ENCODE data around the gene DUOXA1.
A peak's percentile ranks its signal among the peaks of the same experiment; 100 is the strongest.

The DUOXA1 gene

GRCh38 chr15:45132844-45133560 is 3.3 kb upstream of the DUOXA1 start:
- no peak overlapping the region for H3K4me3 ChIP-seq (ENCODE audit: low read depth, low read length)
- DNase-seq (ENCODE audit: low read depth) = no peak

GRCh38 chr15:45131510-45131909 is 1.8 kb upstream of the DUOXA1 start:
- DNase-seq (ENCODE audit: low read depth) = no peak

More at GRCh38 chr15:45132844-45133560, 3.3 kb upstream of the DUOXA1 start:
- TF ChIP-seq, protein P1, sequence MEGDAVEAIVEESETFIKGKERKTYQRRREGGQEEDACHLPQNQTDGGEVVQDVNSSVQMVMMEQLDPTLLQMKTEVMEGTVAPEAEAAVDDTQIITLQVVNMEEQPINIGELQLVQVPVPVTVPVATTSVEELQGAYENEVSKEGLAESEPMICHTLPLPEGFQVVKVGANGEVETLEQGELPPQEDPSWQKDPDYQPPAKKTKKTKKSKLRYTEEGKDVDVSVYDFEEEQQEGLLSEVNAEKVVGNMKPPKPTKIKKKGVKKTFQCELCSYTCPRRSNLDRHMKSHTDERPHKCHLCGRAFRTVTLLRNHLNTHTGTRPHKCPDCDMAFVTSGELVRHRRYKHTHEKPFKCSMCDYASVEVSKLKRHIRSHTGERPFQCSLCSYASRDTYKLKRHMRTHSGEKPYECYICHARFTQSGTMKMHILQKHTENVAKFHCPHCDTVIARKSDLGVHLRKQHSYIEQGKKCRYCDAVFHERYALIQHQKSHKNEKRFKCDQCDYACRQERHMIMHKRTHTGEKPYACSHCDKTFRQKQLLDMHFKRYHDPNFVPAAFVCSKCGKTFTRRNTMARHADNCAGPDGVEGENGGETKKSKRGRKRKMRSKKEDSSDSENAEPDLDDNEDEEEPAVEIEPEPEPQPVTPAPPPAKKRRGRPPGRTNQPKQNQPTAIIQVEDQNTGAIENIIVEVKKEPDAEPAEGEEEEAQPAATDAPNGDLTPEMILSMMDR (IDR thresholded peaks at IDR 0.05; ENCODE audit: control insufficient read depth, extremely low read depth, insufficient read depth) = no peak

GRCh38 chr15:45130291-45131000 is 767 bp upstream of the DUOXA1 start:
- DNase-seq (ENCODE audit: low read depth) = no peak
- TF ChIP-seq, protein P1 (IDR thresholded peaks at IDR 0.05; ENCODE audit: control insufficient read depth, extremely low read depth, insufficient read depth) = no peak
- no peak overlapping the region for H3K4me3 ChIP-seq (ENCODE audit: low read depth, low read length)

More at GRCh38 chr15:45131510-45131909, 1.8 kb upstream of the DUOXA1 start:
- TF ChIP-seq, protein P1 (IDR thresholded peaks at IDR 0.05; ENCODE audit: control insufficient read depth, extremely low read depth, insufficient read depth) = no peak
- no peak overlapping the region for H3K4me3 ChIP-seq (ENCODE audit: low read depth, low read length)

DNA sequence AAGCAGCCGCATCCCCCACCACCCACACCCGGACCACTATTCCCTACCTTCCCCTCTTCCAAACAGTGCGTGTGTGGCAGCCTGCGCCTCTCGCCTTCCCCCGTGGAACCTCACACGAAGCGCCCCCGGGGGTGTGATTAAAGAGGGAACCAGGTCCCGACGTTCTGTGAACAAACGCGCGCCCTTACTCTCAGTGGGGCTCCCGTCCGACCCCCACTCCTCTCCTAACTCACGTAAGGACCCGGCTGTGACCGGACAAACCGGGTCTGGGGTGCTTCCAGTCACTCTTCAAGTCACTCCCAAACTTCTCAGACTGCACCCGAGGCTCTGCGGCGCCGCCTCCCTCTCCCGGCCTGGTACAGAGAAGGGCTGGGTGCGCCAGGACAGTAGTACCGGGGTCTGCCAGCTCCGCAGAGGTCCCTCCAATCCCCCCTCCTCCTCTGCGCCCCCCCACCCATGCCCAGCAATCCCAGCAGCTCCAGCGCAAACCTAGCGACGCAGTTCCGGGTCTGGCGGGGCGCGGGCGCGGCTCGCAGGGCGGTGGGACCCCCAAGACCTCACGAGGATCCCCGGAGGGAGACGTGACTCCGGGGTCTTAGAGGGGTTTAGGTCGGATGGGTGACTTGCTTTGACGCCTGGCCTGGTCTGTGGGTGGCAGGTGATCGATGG is 574 bp downstream of the DUOXA1 start:
- TF ChIP-seq, protein P1 (IDR thresholded peaks at IDR 0.05; ENCODE audit: control insufficient read depth, extremely low read depth, insufficient read depth) = no peak
- H3K4me3 ChIP-seq (ENCODE audit: low read depth, low read length) = no peak overlapping the region
- no peak for DNase-seq (ENCODE audit: low read depth)

- TF ChIP-seq, protein P1 (IDR thresholded peaks at IDR 0.05; ENCODE audit: control insufficient read depth, extremely low read depth, insufficient read depth) = peak; percentile 71
- no peak for DNase-seq (ENCODE audit: low read depth)
Observed at GRCh38 chr15:45126535-45127158, 3.0 kb downstream of the DUOXA1 start.

DNA sequence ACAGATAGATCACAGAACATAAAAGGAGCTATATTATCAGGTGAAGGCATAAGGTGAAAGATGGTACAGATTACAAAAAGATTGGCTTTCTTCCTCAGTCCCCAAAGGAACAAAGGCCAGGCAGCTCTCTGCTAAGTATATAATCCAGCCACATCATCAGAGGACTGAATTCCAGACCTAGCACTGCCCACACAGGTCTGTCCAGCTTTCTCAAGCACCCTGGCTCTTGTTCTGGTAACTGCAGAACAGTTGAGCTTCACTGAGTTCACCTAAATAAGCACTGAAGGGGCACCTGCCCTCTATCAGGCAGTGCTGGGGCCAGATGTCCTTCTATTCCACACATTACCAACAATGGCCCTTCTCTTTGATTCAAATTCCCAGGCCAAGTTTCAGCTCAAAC is 6.3 kb downstream of the DUOXA1 start:
- no peak overlapping the region for H3K4me3 ChIP-seq (ENCODE audit: low read depth, low read length)
- no peak for DNase-seq (ENCODE audit: low read depth)
- TF ChIP-seq, protein P1 (IDR thresholded peaks at IDR 0.05; ENCODE audit: control insufficient read depth, extremely low read depth, insufficient read depth) = no peak

More at GRCh38 chr15:45126535-45127158, 3.0 kb downstream of the DUOXA1 start:
- H3K4me3 ChIP-seq (ENCODE audit: low read depth, low read length) = no peak overlapping the region

Measured in LNCaP clone FGC (cell line).